ENCODE measurements around the gene NOL3.

Gene NOL3

DNA sequence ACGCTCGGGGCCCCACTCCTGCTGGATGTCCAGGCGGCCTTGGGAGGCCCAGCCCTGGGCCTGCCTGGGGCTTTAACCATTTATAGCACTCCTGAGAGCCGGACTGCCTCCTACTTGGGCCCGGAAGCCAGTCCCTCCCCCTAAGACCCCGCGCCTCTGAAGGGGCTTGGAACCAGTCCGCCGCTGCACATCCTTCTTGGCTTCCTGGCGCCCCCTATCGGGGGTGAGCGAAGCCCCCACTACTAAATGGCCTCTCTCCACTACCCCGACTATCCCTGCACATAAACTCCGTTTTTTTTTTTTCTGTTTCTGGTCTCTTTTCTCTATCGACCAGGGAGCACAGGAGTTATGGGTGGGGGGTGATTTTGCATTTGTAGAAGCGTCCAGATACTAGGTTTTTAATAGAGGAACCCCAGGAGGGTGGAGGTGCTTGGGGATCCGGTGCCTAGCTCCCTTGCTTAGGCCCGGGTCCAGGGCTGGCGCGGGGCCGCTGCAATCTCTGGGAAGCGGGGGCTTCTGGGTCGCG, 633 bp upstream of the NOL3 start:
- no peak for FAIRE-seq
- DNase-seq (ENCODE audit: low spot score): peak; percentile 40

DNA sequence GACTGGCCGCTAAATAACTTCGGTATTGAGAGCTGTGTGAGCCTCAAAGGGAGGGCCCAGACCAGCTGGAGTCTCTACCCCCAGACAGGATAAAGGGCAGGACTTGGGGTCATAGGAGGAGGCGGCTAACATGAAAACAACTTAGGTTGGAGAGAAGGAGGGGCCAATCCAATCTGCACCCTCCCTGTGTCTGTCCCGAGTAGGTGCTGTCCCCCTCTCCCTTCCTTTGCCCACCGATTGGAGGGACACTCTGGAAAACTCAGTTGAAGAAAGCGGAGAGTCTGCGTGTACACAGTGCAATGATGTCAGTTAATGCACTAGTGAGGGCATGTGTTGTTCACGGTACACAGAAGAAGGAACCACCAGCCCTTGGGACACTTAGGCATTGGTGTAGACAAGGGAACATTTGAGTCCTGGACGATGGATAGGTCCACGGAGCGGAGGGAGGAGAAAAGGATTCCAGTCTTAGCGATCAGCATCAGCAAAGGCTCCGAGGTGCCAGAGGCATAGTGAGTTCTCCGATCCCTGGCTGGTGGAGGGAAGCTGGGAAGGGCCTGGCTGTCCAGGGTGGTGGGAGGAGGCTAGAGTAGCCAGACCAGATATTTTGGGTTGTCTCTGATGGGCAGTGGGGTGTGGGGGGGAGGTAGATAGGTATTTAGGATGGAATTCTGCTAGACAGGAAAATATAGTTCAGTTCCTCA, 761 bp downstream of the NOL3 start:
- DNase-seq (ENCODE audit: low spot score) (no peak), FAIRE-seq (no peak)

DNA sequence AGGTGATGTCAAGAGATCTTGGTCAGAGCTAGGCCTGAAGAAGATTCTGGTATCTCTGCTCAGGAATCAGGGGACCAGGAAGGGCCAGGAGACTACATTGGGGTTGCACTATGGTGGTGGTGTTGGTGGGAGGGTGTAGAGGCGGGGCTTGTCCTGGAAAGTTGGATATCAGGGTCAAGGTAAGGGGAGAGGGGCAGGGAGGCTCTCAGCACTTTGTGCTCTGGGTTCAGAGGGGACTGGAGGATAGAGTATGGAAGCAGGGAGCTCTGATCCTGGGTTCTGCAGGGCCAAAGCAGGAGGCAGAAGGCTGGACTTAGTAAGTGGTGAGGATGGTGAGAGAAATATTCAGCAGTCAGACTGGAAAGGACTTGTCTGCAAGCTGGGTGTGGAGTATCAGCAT, 3.0 kb downstream of the NOL3 start:
- FAIRE-seq: no peak

DNA sequence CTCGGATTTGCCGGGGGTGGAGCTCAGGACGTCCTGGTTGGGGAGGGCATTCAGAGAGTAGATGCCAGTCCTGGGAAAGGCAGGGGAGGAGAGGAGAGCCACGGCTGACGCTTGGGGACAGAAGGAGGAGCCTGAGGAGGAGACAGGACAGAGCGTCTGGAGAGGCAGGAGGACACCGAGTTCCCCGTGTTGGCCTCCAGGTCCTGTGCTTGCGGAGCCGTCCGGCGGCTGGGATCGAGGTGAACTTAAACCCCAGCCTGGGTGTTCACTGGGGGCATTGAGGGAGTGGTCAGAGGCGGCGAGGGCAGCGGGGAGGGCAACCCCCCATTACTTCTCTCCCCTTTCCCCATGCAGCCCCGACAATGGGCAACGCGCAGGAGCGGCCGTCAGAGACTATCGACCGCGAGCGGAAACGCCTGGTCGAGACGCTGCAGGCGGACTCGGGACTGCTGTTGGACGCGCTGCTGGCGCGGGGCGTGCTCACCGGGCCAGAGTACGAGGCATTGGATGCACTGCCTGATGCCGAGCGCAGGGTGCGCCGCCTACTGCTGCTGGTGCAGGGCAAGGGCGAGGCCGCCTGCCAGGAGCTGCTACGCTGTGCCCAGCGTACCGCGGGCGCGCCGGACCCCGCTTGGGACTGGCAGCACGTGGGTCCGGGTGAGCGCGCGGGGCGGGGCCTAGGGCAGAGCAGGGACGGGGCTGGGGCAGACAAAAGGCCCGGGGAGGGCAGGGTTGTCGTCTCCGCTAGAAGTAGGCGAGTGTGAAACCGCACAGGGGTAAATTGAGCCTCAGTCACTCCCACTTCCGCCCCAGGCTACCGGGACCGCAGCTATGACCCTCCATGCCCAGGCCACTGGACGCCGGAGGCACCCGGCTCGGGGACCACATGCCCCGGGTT, 3.7 kb downstream of the NOL3 start:
- FAIRE-seq: no peak
- DNase-seq (ENCODE audit: low spot score): peak; percentile 57

More for the DNA sequence above, 3.0 kb downstream of the NOL3 start:
- DNase-seq (ENCODE audit: low spot score): no peak

DNA sequence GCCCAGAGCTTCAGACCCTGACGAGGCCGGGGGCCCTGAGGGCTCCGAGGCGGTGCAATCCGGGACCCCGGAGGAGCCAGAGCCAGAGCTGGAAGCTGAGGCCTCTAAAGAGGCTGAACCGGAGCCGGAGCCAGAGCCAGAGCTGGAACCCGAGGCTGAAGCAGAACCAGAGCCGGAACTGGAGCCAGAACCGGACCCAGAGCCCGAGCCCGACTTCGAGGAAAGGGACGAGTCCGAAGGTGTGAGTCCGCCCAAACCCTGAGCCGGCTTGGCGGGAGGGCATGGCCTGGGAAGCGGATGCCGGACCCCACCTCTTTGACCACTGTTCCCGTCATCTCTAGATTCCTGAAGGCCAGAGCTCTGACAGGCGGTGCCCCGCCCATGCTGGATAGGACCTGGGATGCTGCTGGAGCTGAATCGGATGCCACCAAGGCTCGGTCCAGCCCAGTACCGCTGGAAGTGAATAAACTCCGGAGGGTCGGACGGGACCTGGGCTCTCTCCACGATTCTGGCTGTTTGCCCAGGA, 4.4 kb downstream of the NOL3 start:
- no peak for DNase-seq (ENCODE audit: low spot score)
- no peak for FAIRE-seq

DNA sequence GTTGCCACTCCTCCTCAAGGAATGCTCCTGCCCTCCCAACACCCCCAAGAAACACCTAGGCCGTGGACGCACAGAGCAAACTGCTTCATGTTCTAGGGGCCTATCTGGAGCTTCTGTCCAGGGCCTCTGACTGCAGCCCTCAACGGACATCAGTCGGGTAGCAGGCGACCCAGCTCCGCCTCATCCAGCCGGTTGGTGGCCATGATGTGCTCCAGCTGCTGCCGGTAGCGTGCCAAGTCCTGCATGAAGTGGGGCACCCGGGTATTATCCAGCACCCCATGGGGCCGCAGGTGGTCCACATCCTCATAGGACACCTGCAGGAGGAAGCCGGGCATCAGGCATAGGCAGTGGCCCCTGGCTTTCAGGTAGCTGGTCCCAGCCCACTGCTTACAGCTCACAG, 6.3 kb downstream of the NOL3 start:
- FAIRE-seq: no peak
- no peak for DNase-seq (ENCODE audit: low spot score)

DNA sequence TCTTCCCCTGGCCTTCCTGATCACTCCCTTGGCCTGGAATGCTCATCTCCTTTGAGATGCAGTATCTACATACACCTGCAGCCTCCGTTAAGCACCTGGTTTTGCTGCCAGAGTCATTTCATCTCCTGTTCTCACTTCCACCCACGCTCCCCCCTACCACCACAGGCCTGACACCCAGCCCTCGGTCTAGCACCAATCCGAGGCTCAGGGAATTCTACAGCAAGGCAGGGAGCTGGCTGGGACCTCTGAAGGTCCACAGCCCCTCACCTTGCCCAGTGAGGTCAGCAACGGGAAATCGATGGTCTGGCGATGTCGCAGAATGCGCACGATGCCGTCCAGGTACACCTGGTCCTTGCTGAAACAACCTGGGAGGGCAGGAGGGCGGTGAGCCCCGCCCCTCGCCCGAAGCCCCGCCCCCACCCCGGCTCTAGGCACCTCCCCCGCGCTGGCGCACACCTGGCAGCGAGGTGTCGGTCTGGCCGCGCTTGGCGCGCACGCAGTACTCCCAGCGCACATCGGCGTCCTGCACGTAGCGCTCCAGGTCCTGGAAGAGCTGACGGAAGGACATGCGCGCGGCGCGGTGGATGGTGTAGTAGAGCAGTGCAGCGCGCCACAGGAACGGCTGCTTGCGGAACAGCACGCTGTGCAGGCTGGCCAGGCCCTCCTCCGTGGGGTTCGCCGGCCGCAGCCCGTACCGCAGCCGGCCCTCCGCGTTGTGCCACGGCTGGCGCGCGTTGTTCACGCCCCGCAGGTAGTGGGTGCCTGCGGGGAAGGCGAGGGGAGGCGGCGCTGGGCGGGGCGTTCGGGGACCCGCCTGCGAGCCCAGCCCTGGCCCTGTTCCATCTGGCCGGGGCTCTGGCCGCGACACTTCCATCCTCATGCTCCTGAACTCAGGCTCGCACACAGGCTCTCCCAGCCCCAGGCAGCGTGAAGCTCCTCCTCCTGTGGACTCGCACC, 7.7 kb downstream of the NOL3 start:
- no peak for FAIRE-seq
- no peak for DNase-seq (ENCODE audit: low spot score)

DNA sequence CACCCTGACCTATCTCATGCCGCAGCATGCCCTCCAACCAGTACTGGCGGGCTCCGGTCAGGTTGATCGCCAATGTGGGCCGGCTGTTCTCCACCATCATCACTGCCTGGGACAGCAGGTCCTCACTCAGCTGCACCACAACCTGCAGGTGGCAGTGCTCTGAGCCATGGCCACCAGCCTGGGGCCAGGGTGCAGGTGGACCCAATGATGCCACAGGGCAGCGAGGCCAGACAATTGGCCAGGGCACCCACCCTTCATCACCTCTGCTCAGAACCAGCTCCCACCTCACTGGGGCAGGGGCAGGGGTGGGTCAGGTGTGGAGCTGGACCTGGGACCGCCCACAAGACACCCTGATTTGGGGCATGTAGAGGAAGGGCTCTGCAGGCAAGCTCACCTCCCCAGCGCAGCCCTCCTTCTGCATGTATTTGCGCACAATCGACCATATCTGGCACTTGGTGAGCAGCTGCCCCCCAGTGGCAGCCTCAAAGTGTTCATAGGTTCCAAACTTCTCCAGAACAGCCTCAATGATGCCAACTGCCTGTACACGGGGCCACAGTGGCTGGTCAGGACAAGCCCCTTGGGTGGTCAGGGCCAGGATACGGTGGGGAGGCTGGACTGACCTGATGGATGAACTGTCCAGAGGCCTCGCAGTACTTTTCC, 9.2 kb downstream of the NOL3 start:
- FAIRE-seq (no peak), DNase-seq (ENCODE audit: low spot score) (no peak)

DNA sequence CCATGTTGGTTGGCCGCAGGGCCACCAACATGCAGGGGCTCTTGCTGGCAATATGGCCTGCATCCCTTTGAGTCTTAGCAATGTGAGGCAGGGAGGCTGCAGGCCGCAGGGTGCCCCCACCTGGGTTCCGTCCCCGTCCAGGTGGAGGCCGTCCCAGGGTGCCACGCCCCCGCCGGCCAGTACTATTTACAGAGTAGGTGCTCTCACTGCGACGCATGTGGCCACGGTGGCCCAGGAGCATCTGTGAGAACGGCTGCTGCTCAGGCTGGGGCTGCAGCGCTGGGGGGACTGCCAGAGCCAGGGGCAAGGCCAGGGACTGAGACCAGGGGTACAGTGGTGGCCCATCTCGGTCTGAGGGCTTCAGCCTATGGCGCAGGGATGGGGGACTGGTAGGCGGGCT, 9.8 kb downstream of the NOL3 start:
- FAIRE-seq: no peak
- DNase-seq (ENCODE audit: low spot score): no peak

DNA sequence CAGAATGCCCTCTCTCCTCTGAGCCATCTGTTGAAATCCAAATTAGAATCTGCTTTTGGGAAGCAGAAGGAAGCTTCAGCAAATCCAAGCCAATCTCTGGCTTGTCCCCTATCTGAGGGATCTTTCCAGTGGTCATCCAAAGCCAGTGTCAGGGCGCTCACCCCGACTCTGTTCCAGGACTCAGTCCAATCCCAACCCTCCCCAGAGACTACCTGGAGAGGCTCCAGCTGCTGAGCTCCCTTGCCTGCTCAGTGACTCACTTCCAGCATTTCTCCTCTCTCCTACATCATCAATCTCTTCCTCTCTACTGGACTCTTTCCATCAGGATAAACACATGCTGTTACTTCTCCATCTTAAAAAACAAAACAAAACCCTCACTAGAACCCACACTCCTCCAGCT, 11.0 kb downstream of the NOL3 start:
- DNase-seq (ENCODE audit: low spot score): no peak
- FAIRE-seq: no peak

DNA sequence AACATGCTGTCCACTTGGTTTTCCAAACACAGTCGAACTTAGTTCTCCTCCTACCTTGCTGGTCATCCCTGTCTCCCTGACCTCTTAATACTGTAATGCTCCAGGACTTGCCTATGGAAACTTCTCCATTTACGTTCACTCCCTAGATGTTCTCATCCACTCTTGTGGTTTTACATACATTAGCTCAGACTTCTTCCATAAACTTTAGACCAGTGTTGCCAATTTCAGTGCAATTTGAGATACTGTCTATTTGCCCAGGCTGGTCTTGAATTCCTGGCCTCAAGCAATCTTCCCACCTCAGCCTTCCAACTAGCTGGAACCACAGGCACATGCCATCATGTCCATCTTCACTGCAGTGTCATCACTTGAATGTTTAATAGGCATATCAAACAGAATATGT, 11.9 kb downstream of the NOL3 start:
- DNase-seq (ENCODE audit: low spot score): no peak
- no peak for FAIRE-seq

DNA sequence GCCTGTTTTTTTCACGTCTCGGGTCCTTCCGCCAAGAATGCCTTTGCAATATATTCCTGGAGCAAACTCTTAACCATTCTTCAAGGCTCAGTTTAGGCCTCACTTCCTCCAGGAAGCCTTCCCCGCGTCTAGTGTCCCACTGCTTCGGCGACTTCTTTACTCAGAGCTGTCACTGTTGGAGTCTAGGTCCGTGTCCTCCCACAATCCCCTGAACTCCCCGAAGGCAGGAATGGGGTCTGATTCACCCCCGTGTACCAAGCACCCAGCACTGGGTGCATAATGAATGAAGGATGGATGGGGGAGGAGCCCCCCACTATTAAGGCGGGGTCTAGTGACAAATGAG, 12.9 kb downstream of the NOL3 start:
- FAIRE-seq (no peak), DNase-seq (ENCODE audit: low spot score) (no peak)

DNA sequence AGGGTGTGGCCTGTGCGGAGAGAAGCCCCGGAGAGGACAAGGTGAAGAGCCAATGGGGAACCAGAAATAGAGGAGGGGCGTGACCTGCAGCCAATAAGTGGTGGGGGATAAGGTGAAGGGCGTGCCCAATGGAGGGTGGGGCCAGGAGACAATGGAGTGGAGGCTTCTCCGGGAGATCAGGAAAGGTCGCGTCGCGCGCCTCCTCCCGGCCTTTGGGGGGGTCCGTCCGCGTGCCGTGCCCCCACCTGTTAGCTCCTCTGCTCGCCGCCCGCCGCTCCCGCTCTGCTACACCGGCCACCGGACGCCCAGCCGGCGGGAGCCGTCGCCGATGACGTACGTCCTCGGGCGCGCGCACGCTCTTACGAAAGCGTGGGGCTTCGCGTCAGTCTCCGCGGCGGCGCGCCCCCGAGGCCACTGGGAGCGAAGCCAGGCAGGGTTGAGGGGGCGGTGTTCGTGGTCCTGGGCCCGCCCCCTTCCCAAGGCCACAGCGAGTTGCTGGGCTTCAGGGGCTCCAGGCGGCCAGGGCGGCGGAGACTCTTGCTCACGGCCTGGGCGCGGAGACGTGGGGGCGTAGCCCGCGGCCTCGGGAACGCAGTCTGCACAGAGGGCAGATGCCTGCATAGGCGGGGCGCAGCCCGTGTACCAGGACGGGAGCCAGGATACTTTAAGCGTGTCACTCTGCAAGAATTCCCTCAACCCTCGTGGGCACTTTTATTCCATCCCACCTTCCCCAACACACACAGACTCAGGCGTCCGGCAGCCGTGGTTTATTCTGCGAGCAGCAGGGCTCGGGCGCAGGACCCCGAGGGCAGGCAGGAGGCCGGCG, 13.5 kb downstream of the NOL3 start, which contains the start of gene MATCAP1:
Gene MATCAP1, minus strand, starts transcription at position 337 of the 826 bp plus-strand sequence. CDS start 3,353 bp downstream, outside the sequence.
- peak; percentile 98 for FAIRE-seq

DNA sequence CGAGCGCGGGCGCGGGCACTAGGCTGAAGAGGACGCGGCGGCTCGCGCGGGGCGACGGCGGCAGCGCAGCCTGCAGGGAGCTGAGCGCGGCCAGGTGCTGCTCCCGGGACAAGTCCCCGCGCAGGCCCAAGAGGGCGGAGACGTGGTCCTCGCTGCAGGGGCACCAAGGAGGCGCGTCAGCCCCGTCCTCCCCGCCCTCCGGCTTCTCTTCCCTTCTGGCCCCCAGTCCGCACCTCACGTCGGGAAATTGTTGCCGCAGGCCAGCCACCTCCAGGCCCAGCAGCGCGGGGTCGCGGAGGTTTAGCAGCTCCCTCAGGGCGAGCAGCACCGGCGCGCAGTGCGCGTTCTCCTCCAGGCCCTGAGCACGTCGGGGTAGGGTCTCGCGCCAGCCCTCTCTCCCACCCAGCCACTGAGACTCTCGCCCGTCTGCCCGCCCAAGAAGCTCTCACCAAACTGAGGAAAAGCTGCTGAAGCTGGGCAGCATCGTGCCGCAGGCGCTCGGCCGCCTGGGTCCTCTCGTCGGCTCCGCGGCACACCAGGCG, 14.2 kb downstream of the NOL3 start:
- FAIRE-seq (peak; percentile 23), DNase-seq (ENCODE audit: low spot score) (peak; percentile 59)

More for the DNA sequence above, 13.5 kb downstream of the NOL3 start, which contains the start of gene MATCAP1:
- DNase-seq (ENCODE audit: low spot score): peak; percentile 99

DNA sequence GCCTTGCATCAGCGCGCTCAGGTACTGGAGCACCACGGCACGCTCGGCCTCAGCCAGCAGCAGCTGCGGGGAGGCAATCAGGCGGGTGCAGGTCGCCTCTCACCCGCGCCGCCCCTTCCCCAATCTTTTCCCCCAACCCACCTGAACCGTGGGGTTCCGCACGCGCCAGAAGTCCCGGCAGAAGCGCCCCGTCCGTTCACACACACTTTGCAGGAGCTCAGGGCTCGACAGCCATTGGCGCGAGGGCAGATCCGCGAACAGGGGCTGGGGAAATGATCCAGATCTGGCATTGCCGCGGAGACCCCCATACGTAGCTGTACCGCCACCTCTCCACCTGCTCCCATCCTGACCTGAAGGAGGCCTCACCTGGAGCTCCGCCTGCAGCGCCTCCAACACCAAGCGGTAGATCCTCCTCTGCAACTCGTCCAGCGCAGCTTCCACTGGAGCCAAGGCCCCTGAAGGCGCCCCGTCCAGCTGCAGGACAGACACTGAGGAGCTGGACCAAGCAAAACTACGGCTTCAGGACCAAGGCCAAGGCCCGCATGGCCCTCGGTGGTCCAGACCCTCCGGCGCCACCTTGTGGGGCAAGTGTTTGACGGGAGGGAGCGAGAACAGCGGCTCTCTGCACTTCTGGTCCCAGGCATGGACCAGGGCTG, 14.8 kb downstream of the NOL3 start:
- FAIRE-seq (peak; percentile 96), DNase-seq (ENCODE audit: low spot score) (peak; percentile 81)

DNA sequence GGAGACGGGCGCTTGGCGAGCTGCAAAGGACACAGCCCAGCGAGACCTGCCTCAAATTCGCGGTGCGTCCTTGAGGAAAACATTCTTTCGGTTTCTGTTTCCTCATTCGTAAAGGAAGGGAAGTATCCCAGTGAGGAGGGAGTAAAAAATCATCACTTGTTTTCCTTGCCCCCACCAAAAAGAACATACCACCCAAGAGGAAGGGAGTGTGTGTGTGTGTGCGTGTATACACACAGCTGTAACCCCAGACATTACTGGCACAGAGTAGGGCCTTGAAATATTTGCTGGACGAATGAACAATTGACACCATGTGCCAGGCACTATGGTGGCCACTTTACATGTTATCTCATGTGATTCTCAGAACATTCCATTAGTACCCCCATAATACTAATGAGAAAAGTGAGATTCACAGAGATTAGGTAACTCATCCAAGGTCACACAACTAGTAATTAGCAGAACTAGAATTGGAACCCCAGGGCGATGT, 15.4 kb downstream of the NOL3 start:
- DNase-seq (ENCODE audit: low spot score) (no peak), FAIRE-seq (no peak)

DNA sequence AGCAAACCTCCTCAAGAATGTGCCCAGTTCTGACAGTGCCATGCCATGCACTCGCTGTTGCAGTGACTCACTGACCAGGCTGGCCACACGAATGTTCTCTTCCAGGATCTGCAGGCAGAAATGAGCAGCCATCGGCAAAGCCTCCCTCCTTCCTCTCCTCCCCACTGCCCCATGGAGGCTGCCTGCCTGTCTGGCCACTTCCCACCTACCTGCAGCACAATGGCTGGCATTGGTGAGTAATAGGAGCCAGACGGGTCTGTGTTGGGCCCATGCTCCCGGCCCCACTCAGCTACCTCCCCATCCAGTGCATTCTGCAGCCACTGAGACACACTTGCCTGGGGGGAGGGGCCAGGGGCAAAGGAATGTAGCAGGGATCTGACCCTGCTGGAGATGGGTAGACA, 16.2 kb downstream of the NOL3 start:
- no peak for DNase-seq (ENCODE audit: low spot score)
- FAIRE-seq: no peak

DNA sequence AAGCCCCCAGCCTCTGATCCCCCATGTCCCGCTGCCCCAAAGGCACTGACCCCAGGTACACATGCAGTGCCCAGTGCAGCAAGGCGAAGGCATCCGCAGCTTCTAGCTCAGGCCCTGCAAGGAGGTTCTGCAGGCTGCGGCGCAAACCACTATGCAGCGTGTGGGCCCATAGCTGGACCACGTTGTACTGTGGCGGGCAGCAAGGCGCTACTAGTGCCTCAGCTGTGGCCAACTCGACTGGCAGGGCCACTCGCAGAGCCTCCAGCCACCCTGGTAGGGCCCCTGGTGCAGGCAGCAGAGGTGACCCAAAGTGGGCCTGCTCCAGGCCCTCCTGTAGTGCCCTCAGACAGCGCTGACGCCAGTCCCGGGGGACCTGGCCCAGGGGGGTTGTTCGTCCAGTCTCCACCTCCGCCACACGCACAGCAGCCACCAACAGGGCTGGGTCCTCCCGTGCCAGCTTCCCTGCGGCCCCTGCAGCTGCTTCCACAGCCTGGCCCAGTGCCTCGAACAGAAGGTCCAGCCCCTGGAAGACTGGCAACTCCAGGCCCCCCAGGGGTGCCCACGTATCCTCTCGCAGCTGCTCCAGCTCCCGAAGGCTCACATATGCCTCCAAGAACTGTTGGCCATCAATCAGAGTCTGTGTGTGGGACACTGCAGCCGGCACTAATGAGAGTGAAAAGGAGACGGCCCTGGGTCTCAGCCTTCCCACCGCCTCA, 17.0 kb downstream of the NOL3 start:
- DNase-seq (ENCODE audit: low spot score): no peak
- FAIRE-seq: no peak
